GM18508 (cell line): ENCODE results near the gene PRKCSH.
A peak's percentile ranks its signal among the peaks of the same experiment; 100 is the strongest.
"Not testable (repeated sequence)": the region's sequence is repeated elsewhere in the genome, so short reads cannot be mapped to it uniquely, and the experiment has no call there.

ENCODE experiments used
- ATAC-seq: cut with Tn5 transposase; IDR thresholded peaks from one replicate; pipeline ENCODE4 v1.9.1; 2021; ENCODE audit warnings: moderate number of reproducible peaks; ENCODE audit not compliant: insufficient read depth, unreplicated experiment

Gene PRKCSH

GRCh38 chr19:11435057-11435832 is at the start of gene PRKCSH, which contains the start of gene ODAD3:
PRKCSH (plus strand) TSS chr19:11435635; CDS start chr19:11436118, 483 bp downstream.
ODAD3 (minus strand) TSS chr19:11435121; CDS start chr19:11435016, 105 bp downstream.
- peak; percentile 75 for ATAC-seq

GRCh38 chr19:11387162-11388034 is 48.0 kb upstream of the PRKCSH start:
- ATAC-seq = no peak

GRCh38 chr19:11390359-11390758 is 45.1 kb upstream of the PRKCSH start:
- ATAC-seq = no peak

- no peak for ATAC-seq
Observed at GRCh38 chr19:11390933-11391680, 44.3 kb upstream of the PRKCSH start.

GRCh38 chr19:11397089-11397610 is 38.3 kb upstream of the PRKCSH start:
- no peak for ATAC-seq

- no peak for ATAC-seq
Observed at GRCh38 chr19:11399667-11400066, 35.8 kb upstream of the PRKCSH start.

GRCh38 chr19:11400798-11401197 is 34.6 kb upstream of the PRKCSH start:
- no peak for ATAC-seq

- ATAC-seq = no peak
Observed at GRCh38 chr19:11401808-11402543, 33.5 kb upstream of the PRKCSH start.

- ATAC-seq = no peak
Observed at GRCh38 chr19:11404588-11405222, 30.7 kb upstream of the PRKCSH start.

- no peak for ATAC-seq
Observed at GRCh38 chr19:11405846-11406643, 29.4 kb upstream of the PRKCSH start.

- not testable (repeated sequence) for ATAC-seq
Observed at GRCh38 chr19:11406703-11407236, 28.7 kb upstream of the PRKCSH start.

GRCh38 chr19:11408591-11408990 is 26.8 kb upstream of the PRKCSH start:
- ATAC-seq = no peak

- no peak for ATAC-seq
Observed at GRCh38 chr19:11410682-11411081, 24.8 kb upstream of the PRKCSH start.

- no peak for ATAC-seq
Observed at GRCh38 chr19:11414544-11414943, 20.9 kb upstream of the PRKCSH start.

- no peak for ATAC-seq
Observed at GRCh38 chr19:11416346-11417052, 18.9 kb upstream of the PRKCSH start.

GRCh38 chr19:11418094-11418548 is 17.3 kb upstream of the PRKCSH start:
- ATAC-seq = no peak
